Nephron (organoid): Measurements from ENCODE around the gene SUV39H2.
"Not testable (repeated sequence)": the region's sequence is repeated elsewhere in the genome, so short reads cannot be mapped to it uniquely, and the experiment has no call there.

Source experiments
- H3K27ac Mint-ChIP-seq, 3 experiments: 2 replicates each; pipeline ENCODE4 v1.8.0; 2020; ENCODE audit warnings: mixed read lengths in 3 of 3, mild to moderate bottlenecking in 2 of 3, moderate library complexity in 1 of 3
- H3K27me3 Mint-ChIP-seq: 2 replicates; pipeline ENCODE4 v1.8.0; 2021; ENCODE audit warnings: low read depth, mild to moderate bottlenecking, moderate library complexity, mixed read lengths
- H3K36me3 Mint-ChIP-seq: 2 replicates; pipeline ENCODE4 v1.8.0; 2020; ENCODE audit warnings: low read depth, mixed read lengths
- H3K4me1 Mint-ChIP-seq: 2 replicates; pipeline ENCODE4 v1.8.0; 2020; ENCODE audit warnings: mixed read lengths
- H3K4me3 Mint-ChIP-seq, 3 experiments: 2 replicates each; pipeline ENCODE4 v1.8.0; 2020; ENCODE audit warnings: mild to moderate bottlenecking in 3 of 3, mixed read lengths in 3 of 3, moderate library complexity in 2 of 3
- H3K9me3 Mint-ChIP-seq: 2 replicates; pipeline ENCODE4 v1.8.0; 2020; ENCODE audit warnings: mixed read lengths
- TF ChIP-seq, protein P1 (sequence below), 3 experiments: fragments of 200-600 bp; sonication (generic); IDR thresholded peaks; one replicate each; pipeline ENCODE4 v1.5.0; 2021; ENCODE audit warnings: antibody characterized with exemption in 3 of 3; ENCODE audit not compliant: unreplicated experiment in 3 of 3

Gene SUV39H2

GRCh38 chr10:14852236-14852635 lies 26.4 kb upstream of the SUV39H2 start:
- Mint-ChIP-seq H3K4me3 (no peak overlapping the region), H3K27me3 (no peaks in the 10 kb centered on the region), H3K27ac (no peak overlapping the region), H3K9me3 (no peaks in the 10 kb centered on the region), H3K36me3 (peaks cover 19% of the 10 kb centered on the region), H3K4me1 (no peaks in the 10 kb centered on the region)
- TF ChIP-seq, protein P1, sequence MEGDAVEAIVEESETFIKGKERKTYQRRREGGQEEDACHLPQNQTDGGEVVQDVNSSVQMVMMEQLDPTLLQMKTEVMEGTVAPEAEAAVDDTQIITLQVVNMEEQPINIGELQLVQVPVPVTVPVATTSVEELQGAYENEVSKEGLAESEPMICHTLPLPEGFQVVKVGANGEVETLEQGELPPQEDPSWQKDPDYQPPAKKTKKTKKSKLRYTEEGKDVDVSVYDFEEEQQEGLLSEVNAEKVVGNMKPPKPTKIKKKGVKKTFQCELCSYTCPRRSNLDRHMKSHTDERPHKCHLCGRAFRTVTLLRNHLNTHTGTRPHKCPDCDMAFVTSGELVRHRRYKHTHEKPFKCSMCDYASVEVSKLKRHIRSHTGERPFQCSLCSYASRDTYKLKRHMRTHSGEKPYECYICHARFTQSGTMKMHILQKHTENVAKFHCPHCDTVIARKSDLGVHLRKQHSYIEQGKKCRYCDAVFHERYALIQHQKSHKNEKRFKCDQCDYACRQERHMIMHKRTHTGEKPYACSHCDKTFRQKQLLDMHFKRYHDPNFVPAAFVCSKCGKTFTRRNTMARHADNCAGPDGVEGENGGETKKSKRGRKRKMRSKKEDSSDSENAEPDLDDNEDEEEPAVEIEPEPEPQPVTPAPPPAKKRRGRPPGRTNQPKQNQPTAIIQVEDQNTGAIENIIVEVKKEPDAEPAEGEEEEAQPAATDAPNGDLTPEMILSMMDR (IDR thresholded peaks at IDR 0.05; ENCODE audit: unreplicated experiment in 3 of 3), result no peak

- Mint-ChIP-seq H3K4me3 (no peak overlapping the region), H3K4me1 (no peaks in the 10 kb centered on the region), H3K9me3 (no peaks in the 10 kb centered on the region), H3K27me3 (no peaks in the 10 kb centered on the region), H3K36me3 (peaks cover 21% of the 10 kb centered on the region), H3K27ac (no peak overlapping the region)
- TF ChIP-seq, protein P1 (IDR thresholded peaks at IDR 0.05; ENCODE audit: unreplicated experiment in 3 of 3), result no peak
These were observed 23.2 kb upstream of the SUV39H2 start for GRCh38 chr10:14855453-14855852.

DNA sequence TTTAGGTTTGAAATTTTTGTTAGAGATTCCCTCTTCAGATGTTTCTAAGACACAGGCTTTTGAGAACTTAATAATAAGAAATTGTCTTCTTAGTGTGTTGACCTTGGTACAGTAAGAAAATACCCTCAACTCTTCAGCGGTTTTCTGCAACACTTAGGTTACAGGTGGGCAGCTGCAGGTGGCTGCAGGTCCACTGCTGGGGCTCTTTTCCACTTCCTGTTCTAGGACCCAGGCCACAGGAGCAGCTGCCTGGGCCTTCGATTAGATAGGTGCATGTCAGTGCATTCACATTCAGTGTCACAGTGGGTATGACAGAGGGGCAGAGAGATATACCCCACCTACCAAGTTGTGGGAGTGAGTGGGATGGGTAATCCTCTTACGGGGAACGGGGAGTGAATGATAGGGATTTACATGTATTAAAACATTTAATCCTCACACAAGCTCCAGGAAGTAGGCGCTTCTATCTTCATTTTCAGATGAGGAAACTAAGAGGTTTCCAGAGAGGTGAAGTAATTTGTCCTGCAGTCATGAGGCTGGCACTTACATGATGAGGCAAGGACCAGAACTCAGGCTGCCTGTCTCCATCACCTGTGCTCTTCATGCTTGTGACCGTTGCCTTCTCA lies 20.2 kb upstream of the SUV39H2 start:
- H3K27ac Mint-ChIP-seq, result no peak overlapping the region
- H3K9me3 Mint-ChIP-seq, result no peaks in the 10 kb centered on the region
- no peaks in the 10 kb centered on the region for H3K27me3 Mint-ChIP-seq
- H3K4me1 Mint-ChIP-seq, result no peaks in the 10 kb centered on the region
- TF ChIP-seq, protein P1 (IDR thresholded peaks at IDR 0.05; ENCODE audit: unreplicated experiment in 3 of 3), result no peak
- peaks cover 19% of the 10 kb centered on the region for H3K36me3 Mint-ChIP-seq
- H3K4me3 Mint-ChIP-seq, result no peak overlapping the region

- H3K27me3 Mint-ChIP-seq, result no peaks in the 10 kb centered on the region
- peaks cover 22% of the 10 kb centered on the region for H3K36me3 Mint-ChIP-seq
- H3K9me3 Mint-ChIP-seq, result no peaks in the 10 kb centered on the region
- H3K27ac Mint-ChIP-seq, result no peak overlapping the region
- TF ChIP-seq, protein P1 (IDR thresholded peaks at IDR 0.05; ENCODE audit: unreplicated experiment in 3 of 3), result no peak
- H3K4me3 Mint-ChIP-seq, result no peak overlapping the region
- H3K4me1 Mint-ChIP-seq, result no peaks in the 10 kb centered on the region
These were observed 19.6 kb upstream of the SUV39H2 start for GRCh38 chr10:14859043-14859442.

GRCh38 chr10:14859775-14860174 lies 18.9 kb upstream of the SUV39H2 start:
- Mint-ChIP-seq H3K36me3 (peaks cover 23% of the 10 kb centered on the region), H3K9me3 (no peaks in the 10 kb centered on the region), H3K27me3 (no peaks in the 10 kb centered on the region), H3K4me3 (no peak overlapping the region), H3K4me1 (no peaks in the 10 kb centered on the region), H3K27ac (no peak overlapping the region)
- TF ChIP-seq, protein P1 (IDR thresholded peaks at IDR 0.05; ENCODE audit: unreplicated experiment in 3 of 3), result no peak

DNA sequence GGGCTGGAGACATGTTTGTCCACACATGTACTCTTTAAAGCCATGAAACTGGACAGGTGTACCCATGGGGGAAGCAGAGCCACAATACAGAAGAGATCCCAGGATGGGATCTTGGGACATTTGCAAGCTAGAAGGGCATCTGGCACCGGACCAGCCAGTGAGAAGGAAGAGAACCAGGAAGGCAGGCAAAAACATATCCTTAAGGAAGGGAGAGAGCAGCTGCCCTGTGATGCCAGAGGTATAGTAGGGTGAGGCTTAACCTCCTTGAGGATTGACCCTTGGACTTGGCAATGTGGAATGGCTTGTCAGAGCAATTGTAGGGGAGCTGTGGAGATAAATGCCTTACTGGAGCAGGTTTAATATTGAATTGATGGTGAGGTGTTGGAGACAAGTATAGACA lies 17.9 kb upstream of the SUV39H2 start:
- H3K27me3 Mint-ChIP-seq, result no peaks in the 10 kb centered on the region
- no peak overlapping the region for H3K4me3 Mint-ChIP-seq
- peaks cover 27% of the 10 kb centered on the region for H3K36me3 Mint-ChIP-seq

GRCh38 chr10:14864466-14864865 lies 14.2 kb upstream of the SUV39H2 start:
- not testable (repeated sequence) for H3K4me1 Mint-ChIP-seq, H3K27ac Mint-ChIP-seq, H3K4me3 Mint-ChIP-seq, H3K27me3 Mint-ChIP-seq, H3K9me3 Mint-ChIP-seq
- H3K36me3 Mint-ChIP-seq, result peaks cover 48% of the 10 kb centered on the region

More for the DNA sequence above, 17.9 kb upstream of the SUV39H2 start:
- Mint-ChIP-seq H3K27ac (no peak overlapping the region), H3K9me3 (no peaks in the 10 kb centered on the region), H3K4me1 (no peaks in the 10 kb centered on the region)
- TF ChIP-seq, protein P1 (IDR thresholded peaks at IDR 0.05; ENCODE audit: unreplicated experiment in 3 of 3), result no peak

- not testable (repeated sequence) for H3K27ac Mint-ChIP-seq, H3K4me3 Mint-ChIP-seq, H3K9me3 Mint-ChIP-seq, H3K4me1 Mint-ChIP-seq, H3K27me3 Mint-ChIP-seq
- H3K36me3 Mint-ChIP-seq, result peaks cover 52% of the 10 kb centered on the region
These were observed 13.8 kb upstream of the SUV39H2 start for GRCh38 chr10:14864871-14865270.
